HG03196 (cell line): ENCODE results near the gene PRR5L.

Experiments used
- ATAC-seq: cut with Tn5 transposase; IDR thresholded peaks from one replicate; pipeline ENCODE4 v1.9.1; 2021; ENCODE audit not compliant: unreplicated experiment

PRR5L gene

GRCh38 chr11:36376009-36376887, 80.2 kb downstream of the PRR5L start:
- ATAC-seq, result no peak

- no peak for ATAC-seq
These were observed 81.0 kb downstream of the PRR5L start for GRCh38 chr11:36376888-36377758.

GRCh38 chr11:36377759-36378564, 81.9 kb downstream of the PRR5L start:
- no peak for ATAC-seq

DNA sequence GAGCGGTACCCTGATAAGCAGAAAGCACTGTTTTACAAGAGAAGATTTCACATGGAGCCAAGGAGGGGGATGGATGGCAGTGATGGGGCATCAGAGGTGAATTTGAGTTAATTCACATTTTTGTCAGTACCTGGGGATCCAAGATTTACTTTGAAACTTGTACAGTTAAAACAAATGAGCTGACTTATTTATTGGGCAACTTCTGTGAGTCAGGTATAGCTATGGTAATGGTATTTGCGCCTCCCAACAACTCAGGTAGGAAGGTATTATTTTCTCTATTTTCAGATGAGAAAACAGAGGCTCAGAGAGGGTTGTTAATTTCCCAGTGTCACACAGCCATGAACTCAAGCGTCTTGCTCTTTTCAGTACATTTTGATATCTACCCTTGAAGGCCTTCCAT, 83.6 kb downstream of the PRR5L start:
- no peak for ATAC-seq

GRCh38 chr11:36380296-36381014, 84.4 kb downstream of the PRR5L start:
- ATAC-seq, result no peak

DNA sequence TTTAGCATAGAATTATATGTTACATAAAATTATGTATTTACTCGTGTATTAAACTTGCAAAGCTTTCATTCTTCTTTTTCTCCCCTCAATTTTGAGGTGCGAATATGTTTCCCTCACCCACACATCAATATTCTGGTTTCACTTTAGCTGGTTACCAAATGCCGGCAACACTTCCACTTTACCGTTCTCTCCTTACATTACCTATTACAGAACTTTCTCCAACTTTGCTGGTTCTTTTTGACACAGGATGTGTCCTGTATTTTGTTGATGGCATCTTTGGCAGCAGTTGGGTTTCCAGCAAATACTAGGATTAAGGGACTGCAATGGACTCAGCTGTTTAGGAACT, 84.9 kb downstream of the PRR5L start:
- no peak for ATAC-seq

GRCh38 chr11:36383195-36383594, 87.1 kb downstream of the PRR5L start:
- no peak for ATAC-seq

- no peak for ATAC-seq
These were observed 89.3 kb downstream of the PRR5L start for GRCh38 chr11:36385121-36385970.

DNA sequence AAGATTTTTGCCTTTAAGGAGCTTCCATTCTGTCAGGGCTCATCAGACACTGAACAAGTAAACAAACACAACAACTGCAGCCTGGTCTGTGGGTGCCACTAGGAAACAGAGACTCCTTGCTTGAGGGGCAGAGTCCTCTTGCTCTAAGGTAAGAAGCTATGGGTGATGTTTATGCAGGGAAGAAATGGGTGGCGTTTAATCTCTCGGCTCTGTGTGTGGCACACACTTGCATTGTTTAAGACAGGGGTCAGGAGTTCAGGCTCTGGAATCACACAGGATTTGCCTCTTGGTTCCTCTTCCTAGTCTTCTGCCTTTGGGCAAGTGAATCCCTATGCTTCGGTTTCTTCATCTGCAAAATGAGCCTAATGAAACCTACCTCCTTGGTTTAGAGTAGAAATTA, 90.3 kb downstream of the PRR5L start:
- ATAC-seq, result no peak

DNA sequence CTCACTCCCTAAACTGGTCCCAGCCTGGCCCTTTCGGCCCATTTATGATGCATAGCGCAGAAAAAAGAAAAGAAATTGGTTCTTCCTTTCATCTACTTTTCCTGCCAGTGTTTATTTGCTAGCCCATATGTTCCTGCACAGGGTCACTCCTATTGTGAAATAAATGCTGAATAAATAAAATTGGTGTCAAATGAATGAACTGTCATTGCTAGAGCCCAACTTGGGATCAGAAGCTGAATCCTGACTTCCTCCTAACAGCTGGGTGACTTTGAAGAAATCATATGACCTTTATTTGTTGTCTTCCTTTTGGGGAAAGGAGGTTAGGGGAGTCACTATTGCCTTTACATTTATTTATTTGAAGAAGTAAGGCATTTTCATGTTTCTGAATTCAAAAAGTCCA, 92.0 kb downstream of the PRR5L start:
- no peak for ATAC-seq

GRCh38 chr11:36388951-36389350, 92.9 kb downstream of the PRR5L start:
- no peak for ATAC-seq

DNA sequence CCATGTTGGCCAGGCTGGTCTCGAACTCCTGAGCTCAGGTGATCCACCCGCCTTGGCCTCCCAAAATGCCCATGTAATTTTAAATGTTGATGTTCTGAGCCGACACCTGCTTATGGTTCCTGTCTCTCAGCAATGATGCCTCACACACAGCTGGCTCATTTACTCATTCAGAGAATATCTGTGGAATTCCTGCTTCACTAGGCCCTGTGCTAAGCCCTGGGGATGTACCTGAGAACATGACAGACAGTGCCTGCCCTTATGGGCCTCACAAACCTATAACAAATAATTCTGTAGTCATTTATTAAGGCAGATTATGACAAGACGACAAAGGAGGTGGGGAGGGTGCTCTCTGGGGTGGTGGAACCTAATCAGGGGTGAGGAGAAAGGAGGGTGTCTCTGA, 93.7 kb downstream of the PRR5L start:
- ATAC-seq, result no peak

GRCh38 chr11:36390963-36391471, 94.9 kb downstream of the PRR5L start:
- no peak for ATAC-seq

DNA sequence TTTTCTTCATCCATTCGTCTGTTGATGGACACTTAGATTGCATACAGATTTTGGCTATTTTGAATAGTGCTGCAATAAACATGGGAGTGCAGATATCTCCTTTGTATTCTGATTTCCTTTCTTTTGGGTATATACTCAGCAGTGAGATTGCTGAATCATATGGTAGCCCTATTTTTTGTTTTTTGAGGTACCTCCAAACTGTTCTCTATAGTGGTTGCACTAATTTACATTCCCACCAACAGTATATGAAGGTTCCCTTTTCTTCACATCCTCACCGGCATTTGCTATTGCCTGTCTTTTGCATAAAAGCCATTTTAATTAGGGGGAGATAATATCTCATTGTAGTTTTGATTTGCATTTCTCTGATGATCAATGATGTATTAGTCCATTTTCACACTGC, 96.1 kb downstream of the PRR5L start:
- ATAC-seq, result no peak

GRCh38 chr11:36394056-36394455, 98.0 kb downstream of the PRR5L start:
- no peak for ATAC-seq

DNA sequence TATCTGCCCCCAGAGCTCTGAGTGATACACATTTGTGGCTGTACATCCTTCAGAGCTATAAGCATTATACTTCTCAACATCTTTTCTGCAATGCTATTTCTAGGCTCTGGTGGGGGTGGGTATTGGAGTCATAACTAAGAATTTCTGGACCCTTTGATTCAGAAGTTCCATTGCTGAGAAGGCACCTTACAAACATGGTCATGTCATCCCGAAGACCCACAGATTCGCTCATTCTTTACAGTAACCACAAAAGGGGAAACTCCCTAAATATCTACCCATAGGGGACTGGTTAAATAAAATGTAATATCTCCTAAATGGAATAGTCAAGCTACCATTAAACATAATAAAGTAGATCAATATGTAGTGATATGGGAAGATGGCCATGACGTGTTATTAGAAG, 98.8 kb downstream of the PRR5L start:
- no peak for ATAC-seq

DNA sequence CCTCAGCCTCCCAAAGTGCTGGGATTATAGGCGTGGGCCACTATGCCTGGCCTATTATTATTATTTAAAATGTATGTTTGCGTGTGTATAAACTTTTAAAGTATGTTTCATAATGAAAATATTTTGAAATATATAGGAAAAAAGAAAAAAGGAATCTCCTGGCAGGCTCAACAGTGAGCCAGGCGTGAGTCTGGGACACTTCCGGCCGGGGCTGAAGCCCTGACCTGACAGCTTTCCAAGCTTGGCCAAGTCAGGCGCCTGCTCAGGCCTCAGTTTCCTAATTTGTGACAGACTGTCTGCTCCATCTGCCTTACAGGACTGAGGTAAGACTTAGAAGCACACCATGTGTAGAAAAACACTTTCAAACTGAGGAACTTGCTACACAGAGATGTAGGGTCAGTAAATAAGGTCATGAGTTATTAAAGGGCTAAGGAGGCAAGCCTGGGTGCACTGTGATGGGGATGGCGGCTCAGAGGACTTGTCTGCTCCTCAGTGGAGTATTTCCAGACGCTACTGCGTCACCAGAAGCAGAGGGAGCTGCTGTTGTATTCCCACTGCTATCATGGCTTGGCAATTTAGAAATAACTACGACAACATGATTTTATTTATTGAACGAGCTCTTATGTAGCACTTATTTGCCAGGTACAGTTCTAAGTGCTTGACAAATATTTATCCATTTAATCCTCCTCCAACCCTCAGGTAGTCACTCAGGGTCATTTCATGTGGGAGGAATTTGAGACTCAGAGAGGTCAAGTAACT, 100.1 kb downstream of the PRR5L start:
- no peak for ATAC-seq

- ATAC-seq, result no peak
These were observed 102.3 kb downstream of the PRR5L start for GRCh38 chr11:36398231-36398953.
